GM10248 (cell line): Measurements from ENCODE around the gene PDE4B.

Experiments
- CTCF ChIA-PET: fragments of 300-600 bp; sonication (Branson Sonifier 250); formaldehyde crosslinking; extraction: SDS; loops from one replicate; lab custom pipeline; 2021; ENCODE audit warnings: antibody characterized with exemption; lab: Yijun Ruan, JAX
- POLR2A ChIA-PET: fragments of 350-650 bp; sonication (Branson Sonifier 250); formaldehyde crosslinking; extraction: SDS; loops from one replicate; lab custom pipeline; 2020; ENCODE audit warnings: antibody characterized with exemption; lab: Yijun Ruan, JAX
- DNase-seq: peaks from one replicate; pipeline ENCODE4 v3.0.0; 2012; ENCODE audit errors: extremely low spot score
- CTCF ChIP-seq: IDR thresholded peaks from 2 replicates; pipeline ENCODE4 v1.5.1; 2012; ENCODE audit warnings: mild to moderate bottlenecking, low read depth; ENCODE audit errors: extremely low read depth, missing control alignments, control extremely low read depth

The PDE4B gene

GRCh38 chr1:66156144-66156543 is 363.4 kb downstream of the PDE4B start:
- no peak for TF ChIP-seq CTCF
- no peak for DNase-seq
- CTCF ChIA-PET, result interaction anchor here (1.3 kb wide), 1 partner anchor 27 kb away, joined by 3 read pairs; no protein-coding TSS in a partner anchor
- POLR2A ChIA-PET, result no interaction called here

- no peak for DNase-seq
- CTCF ChIA-PET, result no interaction called here
- POLR2A ChIA-PET, result no interaction called here
- TF ChIP-seq CTCF, result no peak
Observed at GRCh38 chr1:66159800-66160199, 367.1 kb downstream of the PDE4B start.

GRCh38 chr1:66160719-66161118 is 368.0 kb downstream of the PDE4B start:
- no peak for TF ChIP-seq CTCF
- CTCF ChIA-PET, result interaction anchor here (1.1 kb wide), 1 partner anchor 8 kb away, joined by 3 read pairs; no protein-coding TSS in a partner anchor
- no peak for DNase-seq
- POLR2A ChIA-PET, result no interaction called here

GRCh38 chr1:66166753-66167152 is 374.1 kb downstream of the PDE4B start:
- DNase-seq, result no peak
- ChIA-PET CTCF (no interaction called here), POLR2A (no interaction called here)
- no peak for TF ChIP-seq CTCF

GRCh38 chr1:66167267-66167666 is 374.6 kb downstream of the PDE4B start:
- ChIA-PET CTCF (no interaction called here), POLR2A (no interaction called here)
- no peak for TF ChIP-seq CTCF
- no peak for DNase-seq

- DNase-seq, result no peak
Observed at GRCh38 chr1:66168467-66168887, 375.8 kb downstream of the PDE4B start.

More at GRCh38 chr1:66168467-66168887, 375.8 kb downstream of the PDE4B start:
- POLR2A ChIA-PET, result no interaction called here
- CTCF ChIA-PET, result no interaction called here
- no peak for TF ChIP-seq CTCF
